HT-29 (cell line): ENCODE measurements around the gene IRGC. TPM values are rescaled to one million over a fixed set of nuclear protein-coding genes. Genes with fewer than 3 reads are reported as not detected.
"Not testable (repeated sequence)": the region's sequence is repeated elsewhere in the genome, so short reads cannot be mapped to it uniquely, and the experiment has no call there.

Experiments
- DNase-seq: peaks from one replicate; pipeline ENCODE4 v3.0.0-alpha.2; 2015; ENCODE audit warnings: low spot score
- total RNA-seq: library from RNA; depleted of rRNA; stranded (reverse); fragments of >200 nt; shearing (Covaris generic); gene quantifications from 2 replicates; pipeline ENCODE4 v1.2.3, GENCODE V29; 2014; rRNA removed

IRGC gene, protein sequence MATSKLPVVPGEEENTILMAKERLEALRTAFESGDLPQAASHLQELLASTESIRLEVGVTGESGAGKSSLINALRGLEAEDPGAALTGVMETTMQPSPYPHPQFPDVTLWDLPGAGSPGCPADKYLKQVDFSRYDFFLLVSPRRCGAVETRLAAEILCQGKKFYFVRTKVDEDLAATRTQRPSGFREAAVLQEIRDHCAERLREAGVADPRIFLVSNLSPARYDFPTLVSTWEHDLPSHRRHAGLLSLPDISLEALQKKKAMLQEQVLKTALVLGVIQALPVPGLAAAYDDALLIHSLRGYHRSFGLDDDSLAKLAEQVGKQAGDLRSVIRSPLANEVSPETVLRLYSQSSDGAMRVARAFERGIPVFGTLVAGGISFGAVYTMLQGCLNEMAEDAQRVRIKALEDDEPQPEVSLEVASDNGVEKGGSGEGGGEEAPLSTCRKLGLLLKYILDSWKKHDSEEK
- 0.08 TPM in 1 of 2 replicates, not detected in the other for total RNA-seq

- no peak for DNase-seq
Observed at GRCh38 chr19:43715776-43716175, at the start of gene IRGC. Gene IRGC, plus strand, starts transcription at chr19:43716076. Its CDS starts 2,483 bp downstream, at chr19:43718559.

DNA sequence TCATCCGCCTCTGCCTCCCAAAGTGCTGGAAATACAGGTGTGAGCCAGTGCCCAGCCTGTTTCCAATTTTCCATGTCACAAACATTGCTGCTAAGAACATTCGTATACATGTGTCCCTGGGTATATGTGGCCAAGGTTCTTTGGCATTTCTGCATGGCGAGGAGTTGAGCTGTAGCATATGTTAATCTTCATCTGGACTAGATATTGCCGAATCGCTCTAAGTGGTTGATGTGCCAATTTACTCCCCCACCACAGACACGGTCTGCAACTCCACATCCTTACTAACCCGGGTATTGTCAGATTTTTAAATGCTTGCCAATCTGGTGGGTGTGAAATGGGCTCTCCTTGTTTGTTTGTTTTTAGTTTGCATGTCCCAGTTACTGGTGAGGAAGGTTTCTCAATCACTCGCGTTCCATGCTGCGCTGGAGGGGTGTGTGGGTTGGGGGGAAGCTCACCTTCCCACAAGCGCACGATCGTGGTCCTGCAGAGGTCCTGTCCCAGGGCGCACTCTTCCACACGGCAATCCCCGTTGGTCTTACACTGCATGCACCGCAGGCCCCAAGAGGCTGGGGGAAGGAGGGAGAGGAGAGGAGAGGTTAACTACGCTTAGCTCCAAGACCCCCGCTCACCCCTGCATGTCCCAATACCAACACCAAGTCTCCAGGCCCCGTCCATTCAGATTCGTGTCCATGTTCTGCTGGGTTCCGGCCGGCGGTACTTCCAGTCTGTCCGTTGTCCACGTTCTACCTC, 48.6 kb upstream of the IRGC start:
- DNase-seq = no peak

GRCh38 chr19:43667876-43668405, 47.9 kb upstream of the IRGC start:
- DNase-seq = no peak

DNA sequence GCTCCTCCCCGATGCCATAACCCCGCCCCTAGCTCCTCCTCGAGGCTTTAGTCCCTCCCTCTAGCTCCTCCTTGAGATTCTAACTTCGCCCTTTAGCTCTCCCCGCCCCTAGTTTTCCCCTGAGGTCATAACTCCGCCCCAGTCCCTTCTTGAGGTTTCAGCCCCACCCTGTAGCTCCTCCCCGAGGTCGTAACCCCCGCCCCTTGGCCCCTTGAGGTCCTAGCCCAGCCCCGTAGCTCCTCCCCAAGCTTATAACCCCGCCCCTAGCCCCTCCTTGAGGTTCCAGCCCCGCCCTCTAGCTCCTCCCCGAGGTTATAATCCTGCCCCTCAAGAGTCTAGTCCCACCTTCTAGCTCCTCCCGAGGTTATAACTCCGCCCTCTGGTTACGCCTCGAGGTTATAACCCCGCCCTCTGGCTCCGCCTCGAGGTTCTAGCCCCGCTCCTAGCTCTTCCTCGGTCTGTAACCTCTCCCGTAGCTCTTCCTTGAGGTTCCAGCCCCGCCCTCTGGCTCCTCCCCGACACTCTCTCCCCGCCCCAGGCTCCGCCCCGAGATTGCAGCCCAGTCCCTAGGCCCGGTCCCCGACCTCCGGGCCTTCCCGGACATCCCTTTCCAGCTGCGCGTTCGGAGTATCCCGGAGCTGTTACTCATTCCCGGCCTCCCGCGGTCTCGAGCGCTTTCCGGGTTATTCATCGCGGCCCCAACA, 47.3 kb upstream of the IRGC start:
- peak; percentile 100 for DNase-seq

GRCh38 chr19:43672061-43672679, 43.7 kb upstream of the IRGC start:
- DNase-seq = peak; percentile 69

DNA sequence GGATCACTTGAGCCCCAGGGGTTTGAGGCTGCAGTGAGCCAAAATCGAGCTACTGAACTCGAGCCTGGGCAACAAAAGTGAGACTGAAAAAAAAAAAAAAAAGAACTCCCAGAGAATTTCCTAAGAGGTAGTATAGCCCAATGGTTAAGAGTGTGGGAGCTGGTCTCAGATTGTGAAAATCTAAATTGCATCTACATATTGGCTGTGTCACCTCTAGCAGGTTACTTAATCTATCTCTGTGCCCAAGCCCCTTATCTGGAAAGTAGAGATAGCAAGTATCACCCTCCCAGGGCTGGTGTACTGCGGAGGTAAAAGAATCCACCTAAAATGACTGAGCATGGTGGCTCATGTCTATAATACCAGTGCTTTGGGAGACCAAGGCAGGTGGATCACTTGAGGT, 42.2 kb upstream of the IRGC start:
- no peak for DNase-seq

GRCh38 chr19:43674183-43674582, 41.7 kb upstream of the IRGC start:
- no peak for DNase-seq

- no peak for DNase-seq
Observed at GRCh38 chr19:43674596-43674995, 41.3 kb upstream of the IRGC start.

DNA sequence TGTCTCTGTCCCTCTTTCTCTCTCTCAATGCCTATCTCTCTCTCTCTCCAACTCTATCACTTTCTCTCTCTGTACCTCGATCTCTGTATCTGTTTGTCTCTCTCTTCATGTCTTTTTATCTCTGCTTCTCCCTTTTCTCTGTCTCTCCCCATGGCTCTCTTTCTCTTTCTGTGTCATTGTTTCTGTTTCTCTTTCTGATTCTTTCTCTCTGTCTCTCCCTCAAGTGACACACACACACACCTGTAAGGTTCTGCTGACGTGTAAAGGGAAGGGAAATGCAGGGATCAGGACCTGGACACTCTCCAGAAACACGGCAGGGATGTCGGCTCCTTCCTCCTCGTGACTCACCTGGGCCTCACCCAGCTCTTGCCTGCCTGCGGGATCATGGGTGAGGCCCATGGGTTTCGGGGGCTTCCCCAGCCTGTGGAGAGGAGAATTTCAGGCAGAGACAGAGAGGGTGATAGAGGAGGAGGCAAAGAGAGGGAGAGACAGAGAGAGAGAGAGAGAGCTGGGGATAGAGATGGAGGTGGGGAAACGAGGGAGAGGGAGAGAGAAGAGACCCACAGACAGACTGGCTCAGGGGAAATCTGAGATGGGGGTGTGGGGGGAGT, 40.5 kb upstream of the IRGC start:
- peak; percentile 99 for DNase-seq

DNA sequence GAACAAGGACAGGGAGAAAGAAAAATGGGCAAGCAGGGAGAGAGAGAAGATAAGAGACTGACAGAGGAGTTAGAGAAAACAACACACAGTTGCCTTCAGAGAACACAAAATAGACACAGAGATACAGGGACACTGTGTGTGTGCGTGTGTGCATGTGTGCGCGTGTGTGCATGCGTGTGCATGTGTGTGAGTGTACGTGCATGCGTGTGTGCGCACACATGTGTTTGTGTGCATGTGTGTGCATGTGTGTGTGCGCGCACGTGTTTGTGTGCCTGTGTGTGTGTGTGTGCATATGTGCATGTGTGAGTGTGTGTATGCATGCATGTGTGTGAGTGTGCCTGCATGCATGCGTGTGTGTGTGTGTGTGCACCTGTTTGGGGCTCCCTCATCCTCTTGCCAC, 40.0 kb upstream of the IRGC start:
- no peak for DNase-seq

GRCh38 chr19:43678512-43679261, 37.2 kb upstream of the IRGC start:
- DNase-seq = no peak

GRCh38 chr19:43681821-43682220, 34.1 kb upstream of the IRGC start:
- DNase-seq = no peak

DNA sequence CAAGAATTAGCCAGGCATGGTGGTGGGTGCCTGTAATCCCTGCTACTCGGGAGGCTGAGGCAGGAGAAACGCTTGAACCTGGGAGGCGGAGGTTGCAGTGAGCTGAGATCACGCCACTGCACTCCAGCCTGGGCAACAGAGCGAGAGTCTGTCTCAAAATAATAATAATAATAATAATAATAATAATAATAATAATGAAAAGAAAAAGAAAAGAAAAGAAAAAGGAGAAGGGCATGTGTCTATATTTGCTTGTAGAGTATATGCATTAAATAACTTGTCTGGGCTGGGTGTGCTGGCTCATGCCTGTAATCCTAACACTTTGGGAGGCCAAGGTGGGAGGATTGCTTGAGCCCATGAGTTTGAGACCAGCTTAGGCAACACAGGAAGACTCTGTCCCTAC, 33.6 kb upstream of the IRGC start:
- not testable (repeated sequence) for DNase-seq

GRCh38 chr19:43682824-43683661, 32.8 kb upstream of the IRGC start:
- no peak for DNase-seq

- no peak for DNase-seq
Observed at GRCh38 chr19:43683905-43684304, 32.0 kb upstream of the IRGC start.

DNA sequence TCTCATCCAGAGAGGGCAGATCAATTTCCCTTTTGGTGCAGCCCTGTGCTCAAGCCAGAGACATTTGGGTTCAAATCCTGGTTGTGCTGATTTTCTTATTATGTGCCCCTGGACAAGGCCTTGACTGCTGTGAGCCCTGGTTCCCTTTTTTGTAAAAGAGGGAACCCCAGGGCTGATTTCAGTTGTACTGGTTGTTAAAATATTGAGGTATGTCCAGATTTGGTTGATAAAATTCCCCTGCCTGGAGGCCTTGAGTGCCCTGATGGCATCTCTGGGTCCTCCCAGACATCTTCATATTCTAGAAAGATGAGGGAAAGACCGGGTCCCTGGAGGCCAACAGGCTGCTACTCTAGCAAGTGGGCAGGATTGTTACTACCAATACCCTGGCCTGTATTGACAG, 31.6 kb upstream of the IRGC start:
- no peak for DNase-seq

DNA sequence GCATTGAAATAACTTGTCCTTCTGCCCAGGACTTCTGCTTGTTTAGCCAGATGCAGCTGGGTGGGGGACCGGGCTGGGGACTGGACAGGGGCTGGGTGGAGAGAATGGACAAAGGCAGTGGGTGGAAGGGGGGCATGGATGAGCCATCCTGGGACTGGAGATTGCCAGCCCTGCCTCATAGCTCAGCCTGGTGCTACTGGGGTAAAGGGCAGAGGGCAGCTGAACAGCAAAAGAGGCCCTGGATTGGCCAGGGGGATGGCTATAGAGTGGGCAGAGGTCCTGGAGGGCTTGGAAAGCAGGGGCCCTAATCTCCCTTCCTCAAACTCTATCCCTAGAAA, 28.2 kb upstream of the IRGC start:
- no peak for DNase-seq

GRCh38 chr19:43688059-43688701, 27.7 kb upstream of the IRGC start:
- DNase-seq = no peak

DNA sequence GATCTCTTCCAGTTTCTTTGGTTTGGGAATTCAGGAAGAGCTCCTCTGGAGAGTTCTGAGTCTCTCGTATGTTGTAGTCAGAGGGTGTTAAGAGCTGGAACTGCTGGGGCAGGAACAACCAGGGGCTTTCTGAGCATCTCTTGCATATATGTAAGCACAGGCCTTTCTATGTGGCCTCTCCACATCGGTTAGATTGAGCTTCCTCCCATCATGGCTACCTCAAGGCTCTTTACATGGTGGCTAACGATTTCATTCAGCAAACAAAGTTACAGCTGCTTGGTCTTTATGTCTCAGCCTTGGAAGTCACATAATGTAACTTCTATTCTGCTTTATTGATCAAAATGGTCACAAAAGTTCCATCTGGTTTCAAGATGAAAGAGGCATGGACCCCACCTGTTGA, 25.4 kb upstream of the IRGC start:
- no peak for DNase-seq
